Chondrocyte (in vitro differentiated cells): ENCODE measurements around the gene YIF1A. TPM values are rescaled to one million over a fixed set of nuclear protein-coding genes. Genes with fewer than 3 reads are reported as not detected.
"Not testable (repeated sequence)": the region's sequence is repeated elsewhere in the genome, so short reads cannot be mapped to it uniquely, and the experiment has no call there.

Source experiments
- DNase-seq: peaks from one replicate; pipeline ENCODE4 v3.0.0; 2021; ENCODE audit warnings: mixed read lengths, low spot score
- H3K27ac Mint-ChIP-seq: one replicate; pipeline ENCODE4 v1.8.0; 2021; ENCODE audit warnings: mild to moderate bottlenecking, moderate library complexity, mixed read lengths; ENCODE audit not compliant: unreplicated experiment
- H3K27me3 Mint-ChIP-seq: 2 replicates; pipeline ENCODE4 v1.8.0; 2021; ENCODE audit warnings: low read depth, mixed read lengths
- H3K36me3 Mint-ChIP-seq: 2 replicates; pipeline ENCODE4 v1.8.0; 2021; ENCODE audit warnings: low read depth, mixed read lengths
- H3K4me1 Mint-ChIP-seq: 2 replicates; pipeline ENCODE4 v1.8.0; 2021; ENCODE audit warnings: low read depth, mild to moderate bottlenecking, mixed read lengths
- H3K4me3 Mint-ChIP-seq: one replicate; pipeline ENCODE4 v1.8.0; 2021; ENCODE audit warnings: mild to moderate bottlenecking, moderate library complexity, mixed read lengths; ENCODE audit not compliant: unreplicated experiment
- H3K9me3 Mint-ChIP-seq: 2 replicates; pipeline ENCODE4 v1.8.0; 2021; ENCODE audit warnings: low read depth, mixed read lengths
- CTCF ChIP-seq: fragments of 200-600 bp; sonication (generic); IDR thresholded peaks from 2 replicates; pipeline ENCODE4 v1.5.0; 2021; ENCODE audit warnings: antibody characterized with exemption, mild to moderate bottlenecking, moderate library complexity
- total RNA-seq: library from RNA; stranded (reverse); gene quantifications from 3 replicates; pipeline ENCODE4 v1.2.1, GENCODE V29; 2021

Gene YIF1A
- total RNA-seq, 1 donor from 2014 or later: 193 TPM

DNA sequence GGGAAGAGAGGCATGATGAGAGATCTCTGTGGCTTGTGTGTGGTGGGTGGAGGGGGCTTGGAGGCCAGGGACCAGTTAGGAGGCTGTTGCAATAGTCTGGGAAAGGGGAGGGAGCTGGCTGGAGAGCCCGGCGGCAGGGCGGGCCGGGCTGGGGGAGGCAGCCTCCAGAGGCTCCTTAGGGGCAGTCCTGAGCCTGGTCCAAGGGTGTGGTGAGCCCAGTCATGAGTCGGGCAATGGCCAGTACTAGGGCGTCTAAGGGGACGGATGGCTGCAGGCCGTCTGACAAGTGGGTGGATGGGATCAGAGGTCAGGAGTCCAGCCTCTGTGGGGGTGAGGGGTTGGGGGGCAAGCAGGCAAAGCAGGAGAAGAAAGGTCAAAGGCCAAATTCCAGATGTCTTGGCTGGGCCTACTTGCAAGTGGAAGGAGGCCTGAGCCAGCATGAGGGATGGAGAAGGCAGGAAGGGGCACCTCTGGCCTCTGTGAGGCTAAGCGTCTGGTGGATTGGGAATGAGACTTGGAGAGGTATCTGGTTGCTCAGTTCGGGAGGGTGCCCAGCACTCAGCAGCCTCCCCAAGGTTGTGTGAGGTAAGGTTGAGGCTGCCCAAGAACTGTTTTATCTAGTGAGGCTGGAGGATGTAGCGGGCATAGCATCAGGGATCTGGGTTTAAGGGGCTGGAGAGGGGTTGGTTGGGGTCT lies 33.9 kb upstream of the YIF1A start:
- peaks cover 56% of the 10 kb centered on the region for H3K4me1 Mint-ChIP-seq

GRCh38 chr11:66321606-66322005 lies 32.7 kb upstream of the YIF1A start:
- DNase-seq: no peak
- Mint-ChIP-seq H3K27me3 (no peaks in the 10 kb centered on the region), H3K27ac (no peak overlapping the region), H3K4me3 (no peak overlapping the region), H3K9me3 (peaks cover 3% of the 10 kb centered on the region), H3K36me3 (peaks cover 3% of the 10 kb centered on the region), H3K4me1 (peaks cover 53% of the 10 kb centered on the region)
- TF ChIP-seq CTCF: no peak

More for the DNA sequence above, 33.9 kb upstream of the YIF1A start:
- Mint-ChIP-seq H3K27me3 (no peaks in the 10 kb centered on the region), H3K27ac (no peak overlapping the region), H3K4me3 (no peak overlapping the region), H3K36me3 (peaks cover 3% of the 10 kb centered on the region), H3K9me3 (peaks cover 3% of the 10 kb centered on the region)
- no peak for DNase-seq
- no peak for TF ChIP-seq CTCF

DNA sequence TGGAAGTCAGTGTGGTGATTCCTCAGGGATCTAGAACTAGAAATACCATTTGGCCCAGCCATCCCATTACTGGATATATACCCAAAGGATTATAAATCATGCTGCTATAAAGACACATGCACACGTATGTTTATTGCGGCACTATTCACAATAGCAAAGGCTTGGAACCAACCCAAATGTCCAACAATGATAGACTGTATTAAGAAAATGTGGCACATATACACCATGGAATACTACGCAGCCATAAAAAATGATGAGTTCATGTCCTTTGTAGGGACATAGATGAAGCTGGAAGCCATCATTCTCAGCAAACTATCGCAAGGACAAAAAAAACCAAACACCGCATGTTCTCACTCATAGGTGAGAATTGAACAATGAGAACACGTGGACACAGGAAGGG lies 31.8 kb upstream of the YIF1A start:
- not testable (repeated sequence) for DNase-seq, H3K4me3 Mint-ChIP-seq, H3K27me3 Mint-ChIP-seq, H3K9me3 Mint-ChIP-seq, H3K36me3 Mint-ChIP-seq, H3K27ac Mint-ChIP-seq
- H3K4me1 Mint-ChIP-seq: peaks cover 52% of the 10 kb centered on the region

GRCh38 chr11:66320289-66320688 lies 31.3 kb upstream of the YIF1A start:
- not testable (repeated sequence) for H3K9me3 Mint-ChIP-seq, H3K4me3 Mint-ChIP-seq, H3K36me3 Mint-ChIP-seq, H3K27ac Mint-ChIP-seq, DNase-seq, H3K27me3 Mint-ChIP-seq
- peaks cover 52% of the 10 kb centered on the region for H3K4me1 Mint-ChIP-seq

DNA sequence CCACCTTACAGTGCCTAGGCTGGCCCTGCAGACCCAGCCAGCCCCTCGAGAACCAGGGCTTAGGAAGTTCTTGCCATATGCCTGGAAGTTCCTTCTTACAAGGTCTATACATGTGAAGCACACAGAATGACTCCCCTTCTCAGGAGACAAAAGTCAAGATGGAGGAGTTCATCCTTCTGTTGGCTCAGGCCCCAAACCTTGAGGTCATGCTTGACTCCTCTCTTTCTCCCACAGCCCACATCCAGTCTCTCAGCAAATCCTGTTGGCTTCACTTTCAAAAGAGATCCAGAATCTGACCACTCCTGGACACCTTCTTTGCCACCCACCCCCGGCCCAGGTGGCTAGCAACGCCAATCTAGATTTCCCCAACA lies 29.6 kb upstream of the YIF1A start:
- TF ChIP-seq CTCF: no peak
- no peaks in the 10 kb centered on the region for H3K27me3 Mint-ChIP-seq
- no peak for DNase-seq
- peaks cover 3% of the 10 kb centered on the region for H3K36me3 Mint-ChIP-seq
- H3K4me3 Mint-ChIP-seq: no peak overlapping the region
- H3K9me3 Mint-ChIP-seq: peaks cover 3% of the 10 kb centered on the region
- peaks cover 53% of the 10 kb centered on the region for H3K4me1 Mint-ChIP-seq
- peak overlapping the region; percentile 98 for H3K27ac Mint-ChIP-seq

- Mint-ChIP-seq H3K4me3 (peak overlapping the region; percentile 62), H3K4me1 (peaks cover 57% of the 10 kb centered on the region), H3K36me3 (peaks cover 3% of the 10 kb centered on the region), H3K9me3 (peaks cover 3% of the 10 kb centered on the region), H3K27me3 (no peaks in the 10 kb centered on the region), H3K27ac (peak overlapping the region; percentile 98)
- TF ChIP-seq CTCF: no peak
- DNase-seq: no peak
These were observed 29.0 kb upstream of the YIF1A start for GRCh38 chr11:66317723-66318599.
